Measurements from ENCODE around the gene GPC3. TPM values are rescaled to one million over a fixed set of nuclear protein-coding genes. Genes with fewer than 3 reads are reported as not detected.

Gene GPC3
- total and polyA plus RNA-seq, 2 experiments from 2014 or later: 36.8 to 60.1 TPM

DNA sequence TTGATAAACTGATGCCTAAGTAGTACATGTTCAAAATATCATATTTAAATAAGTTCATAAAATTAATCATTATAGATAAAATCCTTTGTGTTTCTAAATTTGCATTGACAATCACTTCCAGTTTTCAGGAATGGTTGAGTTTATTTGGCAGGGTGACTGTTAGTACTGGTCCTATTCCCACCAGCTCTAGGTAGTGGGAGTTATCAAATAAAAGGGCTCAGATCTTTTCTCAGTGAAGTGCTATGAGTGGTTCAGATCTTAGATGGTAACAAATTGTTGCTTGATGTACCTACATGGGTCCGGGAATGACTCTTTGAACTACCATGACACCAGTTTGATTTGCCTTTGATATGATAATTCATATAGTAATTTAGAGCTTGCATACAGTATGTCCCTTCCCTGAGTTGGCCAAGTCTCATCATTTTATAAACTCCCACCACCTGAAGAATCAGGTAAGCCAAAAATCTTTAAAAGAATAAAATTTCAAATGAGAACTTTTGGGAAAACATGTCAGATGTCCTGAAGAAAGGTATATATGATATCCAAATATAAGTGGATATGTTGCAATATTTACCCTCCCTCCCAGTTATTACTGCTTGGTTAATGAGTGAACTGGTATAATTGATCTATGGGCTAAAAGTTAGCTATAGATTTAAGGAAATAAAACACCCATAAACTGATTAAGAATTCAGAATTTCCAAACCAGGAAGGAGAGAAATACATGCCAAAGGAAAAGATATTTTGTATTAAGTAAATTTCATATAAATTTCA is 28.6 kb downstream of the GPC3 start:
- Mint-ChIP-seq H3K27ac (no peak overlapping the region), H3K4me1 (no peaks in the 10 kb centered on the region; the same call in 2 of the 3 replicates)
- TF ChIP-seq POLR2AphosphoS5 (IDR thresholded peaks at IDR 0.05; ENCODE audit: low read depth) (no peak), JUNB (IDR thresholded peaks at IDR 0.05; ENCODE audit: unreplicated experiment) (no peak), EZH2 (IDR thresholded peaks at IDR 0.05; ENCODE audit: low read depth, unreplicated experiment) (no peak)
- TF ChIP-seq, protein P1, sequence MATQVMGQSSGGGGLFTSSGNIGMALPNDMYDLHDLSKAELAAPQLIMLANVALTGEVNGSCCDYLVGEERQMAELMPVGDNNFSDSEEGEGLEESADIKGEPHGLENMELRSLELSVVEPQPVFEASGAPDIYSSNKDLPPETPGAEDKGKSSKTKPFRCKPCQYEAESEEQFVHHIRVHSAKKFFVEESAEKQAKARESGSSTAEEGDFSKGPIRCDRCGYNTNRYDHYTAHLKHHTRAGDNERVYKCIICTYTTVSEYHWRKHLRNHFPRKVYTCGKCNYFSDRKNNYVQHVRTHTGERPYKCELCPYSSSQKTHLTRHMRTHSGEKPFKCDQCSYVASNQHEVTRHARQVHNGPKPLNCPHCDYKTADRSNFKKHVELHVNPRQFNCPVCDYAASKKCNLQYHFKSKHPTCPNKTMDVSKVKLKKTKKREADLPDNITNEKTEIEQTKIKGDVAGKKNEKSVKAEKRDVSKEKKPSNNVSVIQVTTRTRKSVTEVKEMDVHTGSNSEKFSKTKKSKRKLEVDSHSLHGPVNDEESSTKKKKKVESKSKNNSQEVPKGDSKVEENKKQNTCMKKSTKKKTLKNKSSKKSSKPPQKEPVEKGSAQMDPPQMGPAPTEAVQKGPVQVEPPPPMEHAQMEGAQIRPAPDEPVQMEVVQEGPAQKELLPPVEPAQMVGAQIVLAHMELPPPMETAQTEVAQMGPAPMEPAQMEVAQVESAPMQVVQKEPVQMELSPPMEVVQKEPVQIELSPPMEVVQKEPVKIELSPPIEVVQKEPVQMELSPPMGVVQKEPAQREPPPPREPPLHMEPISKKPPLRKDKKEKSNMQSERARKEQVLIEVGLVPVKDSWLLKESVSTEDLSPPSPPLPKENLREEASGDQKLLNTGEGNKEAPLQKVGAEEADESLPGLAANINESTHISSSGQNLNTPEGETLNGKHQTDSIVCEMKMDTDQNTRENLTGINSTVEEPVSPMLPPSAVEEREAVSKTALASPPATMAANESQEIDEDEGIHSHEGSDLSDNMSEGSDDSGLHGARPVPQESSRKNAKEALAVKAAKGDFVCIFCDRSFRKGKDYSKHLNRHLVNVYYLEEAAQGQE (IDR thresholded peaks at IDR 0.05; ENCODE audit: unreplicated experiment): no peak
- TF ChIP-seq, protein P2, sequence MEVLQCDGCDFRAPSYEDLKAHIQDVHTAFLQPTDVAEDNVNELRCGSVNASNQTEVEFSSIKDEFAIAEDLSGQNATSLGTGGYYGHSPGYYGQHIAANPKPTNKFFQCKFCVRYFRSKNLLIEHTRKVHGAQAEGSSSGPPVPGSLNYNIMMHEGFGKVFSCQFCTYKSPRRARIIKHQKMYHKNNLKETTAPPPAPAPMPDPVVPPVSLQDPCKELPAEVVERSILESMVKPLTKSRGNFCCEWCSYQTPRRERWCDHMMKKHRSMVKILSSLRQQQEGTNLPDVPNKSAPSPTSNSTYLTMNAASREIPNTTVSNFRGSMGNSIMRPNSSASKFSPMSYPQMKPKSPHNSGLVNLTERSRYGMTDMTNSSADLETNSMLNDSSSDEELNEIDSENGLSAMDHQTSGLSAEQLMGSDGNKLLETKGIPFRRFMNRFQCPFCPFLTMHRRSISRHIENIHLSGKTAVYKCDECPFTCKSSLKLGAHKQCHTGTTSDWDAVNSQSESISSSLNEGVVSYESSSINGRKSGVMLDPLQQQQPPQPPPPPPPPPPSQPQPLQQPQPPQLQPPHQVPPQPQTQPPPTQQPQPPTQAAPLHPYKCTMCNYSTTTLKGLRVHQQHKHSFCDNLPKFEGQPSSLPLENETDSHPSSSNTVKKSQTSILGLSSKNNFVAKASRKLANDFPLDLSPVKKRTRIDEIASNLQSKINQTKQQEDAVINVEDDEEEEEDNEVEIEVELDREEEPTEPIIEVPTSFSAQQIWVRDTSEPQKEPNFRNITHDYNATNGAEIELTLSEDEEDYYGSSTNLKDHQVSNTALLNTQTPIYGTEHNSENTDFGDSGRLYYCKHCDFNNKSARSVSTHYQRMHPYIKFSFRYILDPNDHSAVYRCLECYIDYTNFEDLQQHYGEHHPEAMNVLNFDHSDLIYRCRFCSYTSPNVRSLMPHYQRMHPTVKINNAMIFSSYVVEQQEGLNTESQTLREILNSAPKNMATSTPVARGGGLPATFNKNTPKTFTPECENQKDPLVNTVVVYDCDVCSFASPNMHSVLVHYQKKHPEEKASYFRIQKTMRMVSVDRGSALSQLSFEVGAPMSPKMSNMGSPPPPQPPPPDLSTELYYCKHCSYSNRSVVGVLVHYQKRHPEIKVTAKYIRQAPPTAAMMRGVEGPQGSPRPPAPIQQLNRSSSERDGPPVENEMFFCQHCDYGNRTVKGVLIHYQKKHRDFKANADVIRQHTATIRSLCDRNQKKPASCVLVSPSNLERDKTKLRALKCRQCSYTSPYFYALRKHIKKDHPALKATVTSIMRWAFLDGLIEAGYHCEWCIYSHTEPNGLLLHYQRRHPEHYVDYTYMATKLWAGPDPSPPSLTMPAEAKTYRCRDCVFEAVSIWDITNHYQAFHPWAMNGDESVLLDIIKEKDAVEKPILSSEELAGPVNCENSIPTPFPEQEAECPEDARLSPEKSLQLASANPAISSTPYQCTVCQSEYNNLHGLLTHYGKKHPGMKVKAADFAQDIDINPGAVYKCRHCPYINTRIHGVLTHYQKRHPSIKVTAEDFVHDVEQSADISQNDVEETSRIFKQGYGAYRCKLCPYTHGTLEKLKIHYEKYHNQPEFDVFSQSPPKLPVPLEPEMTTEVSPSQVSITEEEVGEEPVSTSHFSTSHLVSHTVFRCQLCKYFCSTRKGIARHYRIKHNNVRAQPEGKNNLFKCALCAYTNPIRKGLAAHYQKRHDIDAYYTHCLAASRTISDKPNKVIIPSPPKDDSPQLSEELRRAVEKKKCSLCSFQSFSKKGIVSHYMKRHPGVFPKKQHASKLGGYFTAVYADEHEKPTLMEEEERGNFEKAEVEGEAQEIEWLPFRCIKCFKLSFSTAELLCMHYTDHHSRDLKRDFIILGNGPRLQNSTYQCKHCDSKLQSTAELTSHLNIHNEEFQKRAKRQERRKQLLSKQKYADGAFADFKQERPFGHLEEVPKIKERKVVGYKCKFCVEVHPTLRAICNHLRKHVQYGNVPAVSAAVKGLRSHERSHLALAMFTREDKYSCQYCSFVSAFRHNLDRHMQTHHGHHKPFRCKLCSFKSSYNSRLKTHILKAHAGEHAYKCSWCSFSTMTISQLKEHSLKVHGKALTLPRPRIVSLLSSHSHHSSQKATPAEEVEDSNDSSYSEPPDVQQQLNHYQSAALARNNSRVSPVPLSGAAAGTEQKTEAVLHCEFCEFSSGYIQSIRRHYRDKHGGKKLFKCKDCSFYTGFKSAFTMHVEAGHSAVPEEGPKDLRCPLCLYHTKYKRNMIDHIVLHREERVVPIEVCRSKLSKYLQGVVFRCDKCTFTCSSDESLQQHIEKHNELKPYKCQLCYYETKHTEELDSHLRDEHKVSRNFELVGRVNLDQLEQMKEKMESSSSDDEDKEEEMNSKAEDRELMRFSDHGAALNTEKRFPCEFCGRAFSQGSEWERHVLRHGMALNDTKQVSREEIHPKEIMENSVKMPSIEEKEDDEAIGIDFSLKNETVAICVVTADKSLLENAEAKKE (CRISPR knock-in tag; IDR thresholded peaks at IDR 0.05): no peak
- TF ChIP-seq, protein P3, sequence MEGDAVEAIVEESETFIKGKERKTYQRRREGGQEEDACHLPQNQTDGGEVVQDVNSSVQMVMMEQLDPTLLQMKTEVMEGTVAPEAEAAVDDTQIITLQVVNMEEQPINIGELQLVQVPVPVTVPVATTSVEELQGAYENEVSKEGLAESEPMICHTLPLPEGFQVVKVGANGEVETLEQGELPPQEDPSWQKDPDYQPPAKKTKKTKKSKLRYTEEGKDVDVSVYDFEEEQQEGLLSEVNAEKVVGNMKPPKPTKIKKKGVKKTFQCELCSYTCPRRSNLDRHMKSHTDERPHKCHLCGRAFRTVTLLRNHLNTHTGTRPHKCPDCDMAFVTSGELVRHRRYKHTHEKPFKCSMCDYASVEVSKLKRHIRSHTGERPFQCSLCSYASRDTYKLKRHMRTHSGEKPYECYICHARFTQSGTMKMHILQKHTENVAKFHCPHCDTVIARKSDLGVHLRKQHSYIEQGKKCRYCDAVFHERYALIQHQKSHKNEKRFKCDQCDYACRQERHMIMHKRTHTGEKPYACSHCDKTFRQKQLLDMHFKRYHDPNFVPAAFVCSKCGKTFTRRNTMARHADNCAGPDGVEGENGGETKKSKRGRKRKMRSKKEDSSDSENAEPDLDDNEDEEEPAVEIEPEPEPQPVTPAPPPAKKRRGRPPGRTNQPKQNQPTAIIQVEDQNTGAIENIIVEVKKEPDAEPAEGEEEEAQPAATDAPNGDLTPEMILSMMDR (conservative IDR thresholded peaks at IDR 0.05; ENCODE audit: low read depth in 2 of 2): no peak

More for the DNA sequence above, 28.6 kb downstream of the GPC3 start:
- H2AFZ ChIP-seq: no peak overlapping the region
- H3K4me3 Mint-ChIP-seq: no peak overlapping the region
- H3K27me3 ChIP-seq (ENCODE audit: insufficient read depth): no peaks in the 10 kb centered on the region
- H3K27me3 Mint-ChIP-seq (ENCODE audit: insufficient read depth, low read depth, poor library complexity): no peaks in the 10 kb centered on the region
- H3K4me2 ChIP-seq: no peak overlapping the region
- H3K4me3 ChIP-seq: no peak overlapping the region
- H3K9me3 Mint-ChIP-seq: peaks cover 3% of the 10 kb centered on the region; the same call in 1 of the 3 replicates
- H3K36me3 ChIP-seq (ENCODE audit: insufficient read depth): no peaks in the 10 kb centered on the region
- no peak for ATAC-seq
- H3K27ac ChIP-seq (ENCODE audit: low read depth): no peak overlapping the region
- H3K9me2 ChIP-seq (ENCODE audit: insufficient read depth): no peaks in the 10 kb centered on the region
- H3K36me3 Mint-ChIP-seq (ENCODE audit: low read depth): peaks cover 13% of the 10 kb centered on the region; the same call in 2 of the 3 replicates
- no peaks in the 10 kb centered on the region for H3F3A ChIP-seq (replicated peaks; ENCODE audit: low read depth)
- DNase-seq (ENCODE audit: low spot score): no peak
- no peaks in the 10 kb centered on the region for H4K20me1 ChIP-seq (replicated peaks; ENCODE audit: insufficient read depth)
- no peaks in the 10 kb centered on the region for H3K79me2 ChIP-seq (replicated peaks; ENCODE audit: insufficient read depth)
- no peaks in the 10 kb centered on the region for H3K4me1 ChIP-seq (ENCODE audit: insufficient read depth)

All from GM23338 (cell line).